K562 (cell line): ENCODE measurements around the gene OR2S2. TPM values are rescaled to one million over a fixed set of nuclear protein-coding genes. Genes with fewer than 3 reads are reported as not detected.

ENCODE experiments used
- MAZ ChIP-seq, 2 experiments: fragments of 450-650 bp in 1 of 2; sonication (generic) in 1 of 2; formaldehyde crosslinking; IDR thresholded peaks in 1 of 2; conservative IDR thresholded peaks in 1 of 2; 2 replicates each; pipeline versions ENCODE4 v1.4.0 to v1.5.0; 2020; ENCODE audit warnings: mild to moderate bottlenecking in 1 of 2, missing genetic modification reagents in 1 of 2
- MED1 ChIP-seq: sonication (generic); formaldehyde crosslinking; IDR thresholded peaks from 2 replicates; pipeline ENCODE4 v1.8.1; 2023; ENCODE audit warnings: missing genetic modification reagents, borderline replicate concordance
- MEIS2 ChIP-seq: fragments of 450-650 bp; IDR thresholded peaks from 2 replicates; pipeline ENCODE4 v1.6.1; 2014; ENCODE audit warnings: mild to moderate bottlenecking; ENCODE audit not compliant: partially characterized antibody
- NR0B1 ChIP-seq: fragments of 450-650 bp; IDR thresholded peaks from one replicate; pipeline ENCODE4 v1.6.1; 2018; ENCODE audit warnings: mild to moderate bottlenecking, moderate library complexity; ENCODE audit not compliant: partially characterized antibody
- SOX6 ChIP-seq: fragments of 450-650 bp; IDR thresholded peaks from 2 replicates; pipeline ENCODE4 v1.6.1; 2014; ENCODE audit warnings: mild to moderate bottlenecking
- TEAD1 ChIP-seq, 2 experiments: fragments of 450-650 bp in 1 of 2; sonication (generic) in 1 of 2; formaldehyde crosslinking; IDR thresholded peaks; 2 replicates each; pipeline versions ENCODE4 v1.4.0 to v1.8.0; 2020 to 2022; ENCODE audit warnings: mild to moderate bottlenecking in 2 of 2, missing genetic modification reagents in 1 of 2
- ZFP1 ChIP-seq: fragments of 450-650 bp; formaldehyde crosslinking; IDR thresholded peaks from 2 replicates; pipeline ENCODE4 v1.4.0; 2020; ENCODE audit warnings: mild to moderate bottlenecking, mixed read lengths
- ZFX ChIP-seq: sonication (generic); formaldehyde crosslinking; IDR thresholded peaks from 2 replicates; pipeline ENCODE4 v1.8.0; 2022; ENCODE audit warnings: mild to moderate bottlenecking, missing genetic modification reagents, moderate library complexity
- ZNF354B ChIP-seq: fragments of 250-450 bp; sonication (Bioruptor Pico); IDR thresholded peaks from 2 replicates; pipeline ENCODE4 v1.4.0; 2020
- ZNF444 ChIP-seq: fragments of 250-450 bp; sonication (Bioruptor Pico); IDR thresholded peaks from 2 replicates; pipeline ENCODE4 v1.4.0; 2020; ENCODE audit warnings: mild to moderate bottlenecking, moderate library complexity
- polyA plus RNA-seq, 8 experiments: library from polyadenylated mRNA; depleted of rRNA in 4 of 8; stranded (reverse) in 5 of 8; unstranded in 3 of 8; fragments of >200 nt; fragmentation: Nextera tagmentation in 2 of 8; fragmentation: Illumina TruSeq in 1 of 8; extraction: Ambion mirVana in 2 of 8; extraction: Trizol in 1 of 8; gene quantifications; 2 replicates each; pipeline versions ENCODE4 v1.2.1 to v1.2.3, GENCODE V29; 2011 to 2014; ENCODE audit warnings: inconsistent platforms in 1 of 8, missing spikeins in 1 of 8
- total RNA-seq, 7 experiments: library from RNA; depleted of rRNA in 6 of 7; stranded (reverse); fragments of >200 nt in 6 of 7; fragmentation: Illumina TruSeq in 2 of 7; extraction: Trizol in 2 of 7; gene quantifications; 2 replicates each; pipeline versions ENCODE4 v1.2.1 to v1.2.3, GENCODE V29; 2011 to 2021; ENCODE audit warnings: low replicate concordance in 1 of 7
- TF ChIP-seq, protein P1 (sequence below): sonication (generic); formaldehyde crosslinking; IDR thresholded peaks from 2 replicates; pipeline ENCODE4 v1.8.1; 2023; ENCODE audit warnings: mild to moderate bottlenecking, missing genetic modification reagents

Gene OR2S2
- total and polyA plus RNA-seq, 9 of the 15 experiments (the other 6 are each of a cell fraction or from before 2014, with no cell fraction given) = not detected

- TF ChIP-seq, protein P1, sequence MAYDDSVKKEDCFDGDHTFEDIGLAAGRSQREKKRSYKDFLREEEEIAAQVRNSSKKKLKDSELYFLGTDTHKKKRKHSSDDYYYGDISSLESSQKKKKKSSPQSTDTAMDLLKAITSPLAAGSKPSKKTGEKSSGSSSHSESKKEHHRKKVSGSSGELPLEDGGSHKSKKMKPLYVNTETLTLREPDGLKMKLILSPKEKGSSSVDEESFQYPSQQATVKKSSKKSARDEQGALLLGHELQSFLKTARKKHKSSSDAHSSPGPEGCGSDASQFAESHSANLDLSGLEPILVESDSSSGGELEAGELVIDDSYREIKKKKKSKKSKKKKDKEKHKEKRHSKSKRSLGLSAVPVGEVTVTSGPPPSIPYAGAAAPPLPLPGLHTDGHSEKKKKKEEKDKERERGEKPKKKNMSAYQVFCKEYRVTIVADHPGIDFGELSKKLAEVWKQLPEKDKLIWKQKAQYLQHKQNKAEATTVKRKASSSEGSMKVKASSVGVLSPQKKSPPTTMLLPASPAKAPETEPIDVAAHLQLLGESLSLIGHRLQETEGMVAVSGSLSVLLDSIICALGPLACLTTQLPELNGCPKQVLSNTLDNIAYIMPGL (CRISPR knock-in tag) = no peak
- TF ChIP-seq MED1 (CRISPR knock-in tag) (no peak), MAZ (CRISPR knock-in tag; conservative IDR thresholded peaks at IDR 0.05 in 1 of 2, IDR thresholded peaks at IDR 0.05 in 1 of 2) (no peak), MEIS2 (peak; percentile 38), ZFP1 (no peak), ZNF444 (CRISPR knock-in tag) (no peak), TEAD1 (CRISPR knock-in tag; IDR thresholded peaks at IDR 0.05) (no peak), NR0B1 (no peak), ZFX (CRISPR knock-in tag) (no peak), ZNF354B (CRISPR knock-in tag) (no peak), SOX6 (peak; percentile 29; the same call in 1 of the 2 replicates)
Measured at GRCh38 chr9:35937227-35937626, 20.7 kb downstream of the OR2S2 start (continued).
